Transverse colon (tissue), 4 donors: ENCODE data around the gene SLC26A9.

Source experiments
- CTCF ChIP-seq, 5 experiments: fragments of 200-600 bp in 3 of 5; fragments of 450-650 bp in 2 of 5; sonication (generic) in 3 of 5; IDR thresholded peaks; 1 replicate in 2 of 5; 2 replicates in 3 of 5; pipeline ENCODE4 v1.5.1; 2016 to 2017; ENCODE audit warnings: antibody characterized with exemption in 5 of 5, inconsistent platforms in 3 of 5, mild to moderate bottlenecking in 2 of 5, moderate library complexity in 1 of 5
- POLR2A ChIP-seq: fragments of 450-650 bp; IDR thresholded peaks from one replicate; pipeline ENCODE4 v1.6.1; 2016; ENCODE audit warnings: antibody characterized with exemption, mild to moderate bottlenecking, moderate library complexity
- POLR2AphosphoS5 ChIP-seq, 3 donors: sonication (generic); formaldehyde crosslinking; IDR thresholded peaks; one replicate each; pipeline ENCODE4 v1.6.1; 2016; ENCODE audit warnings: antibody characterized with exemption in 3 of 3

GRCh38 chr1:205922806-205923205, 20.4 kb downstream of the SLC26A9 start:
- TF ChIP-seq POLR2A, result no peak
- no peak for TF ChIP-seq CTCF (IDR thresholded peaks at IDR 0.05)
- no peak for TF ChIP-seq POLR2AphosphoS5 (IDR thresholded peaks at IDR 0.05)
